Measurements from ENCODE around the gene GCK.

The GCK gene

DNA sequence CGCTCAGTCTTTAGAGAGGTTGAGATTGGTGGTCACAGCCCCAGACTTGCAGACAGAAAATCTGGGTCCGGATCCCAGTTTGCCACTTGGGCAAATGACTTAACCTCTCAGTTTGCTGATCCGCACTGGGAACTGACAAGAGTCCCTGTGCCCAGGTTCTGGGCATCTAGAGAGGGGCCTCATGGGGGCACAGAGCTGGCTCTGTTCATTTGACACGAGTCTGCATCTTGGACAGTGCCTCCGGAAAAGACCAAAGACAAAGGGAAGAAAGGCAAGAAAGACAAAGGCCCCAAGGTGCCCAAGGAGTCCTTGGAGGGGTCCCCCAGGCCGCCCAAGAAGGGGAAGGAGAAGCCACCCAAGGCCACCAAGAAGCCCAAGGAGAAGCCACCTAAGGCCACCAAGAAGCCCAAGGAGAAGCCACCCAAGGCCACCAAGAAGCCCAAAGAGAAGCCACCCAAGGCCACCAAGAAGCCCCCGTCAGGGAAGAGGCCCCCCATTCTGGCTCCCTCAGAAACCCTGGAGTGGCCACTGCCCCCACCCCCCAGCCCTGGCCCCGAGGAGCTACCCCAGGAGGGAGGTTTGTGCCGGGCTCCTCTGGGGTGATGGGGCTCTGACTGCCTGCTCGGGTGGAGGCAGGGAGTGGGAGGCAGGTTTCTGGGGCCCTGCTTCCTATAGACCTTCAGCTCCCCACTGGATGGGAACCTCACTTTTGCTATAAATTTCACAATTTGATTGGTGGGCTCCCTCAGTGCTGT lies 82.8 kb downstream of the GCK start:
- no peak for DNase-seq (ENCODE audit: low read depth in 2 of 3, low spot score in 1 of 3)

DNA sequence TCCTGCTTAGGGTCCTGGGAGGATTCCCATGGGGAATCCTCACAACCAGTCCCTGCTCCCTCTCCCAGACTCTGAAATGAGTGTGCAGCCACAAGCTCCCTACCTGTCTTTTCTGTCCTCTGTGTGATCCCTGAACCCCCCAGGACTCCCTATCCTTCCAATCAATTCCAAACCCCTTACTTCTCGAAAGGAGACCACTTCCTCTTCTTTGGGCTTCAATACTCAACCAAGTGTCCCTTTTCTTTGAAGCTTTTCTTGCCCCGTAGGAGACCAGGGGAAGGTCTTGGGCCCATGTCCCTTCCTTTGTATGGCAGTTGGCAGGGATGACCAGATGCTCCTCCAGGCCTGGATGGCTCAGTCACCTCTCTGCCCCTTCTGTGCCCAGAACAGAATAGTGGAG lies 83.4 kb downstream of the GCK start:
- DNase-seq (ENCODE audit: low read depth in 2 of 3, low spot score in 1 of 3) = no peak

DNA sequence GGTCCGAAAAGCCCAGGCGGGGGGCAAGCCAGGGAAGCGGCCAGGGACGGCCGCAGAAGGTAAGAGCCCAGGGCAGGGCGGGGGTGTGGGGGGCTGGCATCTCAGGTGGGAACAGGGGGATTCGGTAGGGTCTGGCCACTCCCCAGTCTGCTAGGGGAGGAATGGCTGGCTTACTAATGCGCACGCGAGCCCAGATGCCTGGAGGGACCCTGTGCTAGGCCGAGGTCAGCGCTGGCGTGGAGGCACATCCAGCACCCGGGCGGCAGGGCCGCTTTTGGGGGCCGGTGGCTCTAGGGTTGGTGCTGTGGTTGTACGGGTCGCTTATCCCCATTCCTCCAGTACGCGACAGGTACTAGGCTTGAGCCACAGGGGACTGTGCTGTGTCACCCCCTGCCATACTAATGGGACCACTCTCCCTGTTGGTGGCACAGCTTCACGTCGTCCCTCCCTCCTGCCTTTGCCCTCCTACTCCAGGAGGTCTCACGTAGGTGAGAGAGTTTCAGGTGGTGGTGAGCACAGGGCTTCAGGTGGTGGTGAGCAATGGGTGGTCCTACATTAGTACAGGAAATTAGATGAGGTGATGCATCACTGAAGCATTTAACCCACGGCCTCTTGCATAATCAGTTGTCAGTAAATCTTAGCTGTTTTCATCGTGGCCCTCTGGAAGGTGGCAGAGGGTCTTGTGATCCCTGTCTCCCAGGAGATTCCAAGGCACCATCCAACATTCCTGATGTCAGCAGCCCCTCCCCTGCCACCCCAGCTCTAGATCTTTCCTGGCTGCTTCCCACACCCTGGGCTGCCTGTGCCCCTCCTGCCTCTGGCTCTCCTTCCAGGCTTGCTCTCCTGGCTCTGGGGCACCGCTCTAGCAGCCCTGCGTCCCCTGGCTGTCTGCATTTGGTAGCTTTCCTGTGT lies 84.1 kb downstream of the GCK start:
- no peak for DNase-seq (ENCODE audit: low read depth in 2 of 3, low spot score in 1 of 3)

DNA sequence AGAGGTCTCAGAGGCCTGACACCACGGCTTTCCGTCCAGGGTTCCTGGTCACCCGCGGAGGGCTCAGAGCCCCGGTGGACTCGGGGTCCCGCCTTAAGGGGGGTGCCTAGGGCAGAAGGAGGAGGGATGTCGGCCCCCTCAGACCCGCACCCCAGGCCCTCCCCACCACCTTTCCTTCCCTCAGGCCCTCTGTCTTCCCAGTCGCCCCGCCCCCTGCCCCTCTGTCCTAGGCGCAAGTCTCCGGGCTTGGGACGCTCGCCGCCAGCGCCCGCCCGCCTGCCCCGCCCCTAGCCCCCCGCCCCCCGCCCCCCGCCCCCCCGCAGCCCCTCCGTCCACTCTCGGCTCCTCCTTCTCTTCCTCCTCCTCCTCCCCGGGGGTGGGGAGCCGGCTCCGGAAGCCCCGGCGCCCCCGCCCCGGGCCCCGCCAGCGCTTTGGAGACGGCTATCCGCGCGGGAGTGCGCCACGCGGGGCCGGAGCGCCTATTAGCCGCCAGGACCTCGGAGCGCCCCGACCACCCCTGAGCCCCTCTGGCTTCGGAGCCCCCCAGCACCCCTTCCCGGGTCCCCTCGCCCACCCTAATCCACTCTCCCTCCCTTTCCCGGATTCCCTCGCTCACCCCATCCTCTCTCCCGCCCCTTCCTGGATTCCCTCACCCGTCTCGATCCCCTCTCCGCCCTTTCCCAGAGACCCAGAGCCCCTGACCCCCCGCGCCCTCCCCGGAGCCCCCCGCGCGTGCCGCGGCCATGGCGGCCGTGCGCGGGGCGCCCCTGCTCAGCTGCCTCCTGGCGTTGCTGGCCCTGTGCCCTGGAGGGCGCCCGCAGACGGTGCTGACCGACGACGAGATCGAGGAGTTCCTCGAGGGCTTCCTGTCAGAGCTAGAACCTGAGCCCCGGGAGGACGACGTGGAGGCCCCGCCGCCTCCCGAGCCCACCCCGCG lies 85.0 kb downstream of the GCK start, which contains the start of gene AEBP1:
Gene AEBP1, plus strand, starts transcription at position 423 of the 937 bp plus-strand sequence. Its CDS starts 321 bp downstream, at position 744.
- no peak for DNase-seq (ENCODE audit: low read depth in 2 of 3, low spot score in 1 of 3)

DNA sequence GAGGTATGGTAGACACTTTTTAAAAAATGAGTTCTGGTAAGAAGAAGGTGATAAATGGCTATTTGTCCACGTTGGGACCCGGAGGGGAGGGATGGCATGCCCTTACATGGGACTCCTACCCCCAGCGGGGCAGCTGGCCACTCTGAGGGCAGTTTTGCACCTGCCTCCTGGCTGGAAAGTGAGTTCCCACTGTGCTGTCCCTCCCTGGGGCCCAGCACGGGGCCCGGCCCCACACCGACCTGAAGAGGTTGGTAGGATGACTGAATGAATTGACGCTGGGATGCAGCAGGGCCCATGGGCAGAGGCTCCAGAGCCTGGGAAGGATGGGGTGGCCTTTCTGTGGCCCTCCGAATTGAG lies 85.7 kb downstream of the GCK start:
- DNase-seq (ENCODE audit: low read depth in 2 of 3, low spot score in 1 of 3) = no peak

DNA sequence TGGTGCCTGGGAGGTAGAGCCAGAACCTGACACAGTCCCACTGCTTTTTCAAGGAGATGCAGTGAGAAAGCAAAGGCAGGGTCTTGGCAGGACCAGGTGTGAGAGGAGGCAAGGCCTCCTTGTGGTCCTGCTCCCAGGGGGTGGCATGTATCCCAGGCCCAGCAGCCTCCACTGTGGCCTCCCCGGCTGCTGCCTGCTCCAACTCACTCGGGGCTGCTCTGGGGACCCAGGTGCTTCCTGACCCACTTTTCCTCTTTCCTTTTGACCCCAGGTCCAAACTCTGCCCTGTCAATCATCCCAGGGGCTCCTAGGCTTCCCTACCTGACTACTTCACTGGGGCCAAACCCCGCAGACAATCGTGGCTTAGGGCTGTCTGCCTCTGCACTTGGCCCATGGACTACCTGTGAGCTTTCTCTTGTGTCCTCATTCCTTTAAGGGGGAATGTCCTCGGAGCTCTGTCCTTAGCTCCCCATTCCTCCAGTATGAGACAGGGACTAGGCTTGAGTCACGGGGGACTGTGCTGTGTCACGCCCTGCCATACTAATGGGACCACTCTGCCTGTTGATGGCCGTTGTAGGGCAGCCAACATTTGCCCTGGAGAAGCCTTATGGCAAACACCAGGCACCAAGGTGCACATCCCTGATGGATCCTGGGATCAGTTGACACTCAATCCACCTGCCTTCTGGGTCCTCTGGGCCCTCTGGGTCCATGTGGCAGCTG lies 86.2 kb downstream of the GCK start:
- DNase-seq (ENCODE audit: low read depth in 2 of 3, low spot score in 1 of 3) = no peak

DNA sequence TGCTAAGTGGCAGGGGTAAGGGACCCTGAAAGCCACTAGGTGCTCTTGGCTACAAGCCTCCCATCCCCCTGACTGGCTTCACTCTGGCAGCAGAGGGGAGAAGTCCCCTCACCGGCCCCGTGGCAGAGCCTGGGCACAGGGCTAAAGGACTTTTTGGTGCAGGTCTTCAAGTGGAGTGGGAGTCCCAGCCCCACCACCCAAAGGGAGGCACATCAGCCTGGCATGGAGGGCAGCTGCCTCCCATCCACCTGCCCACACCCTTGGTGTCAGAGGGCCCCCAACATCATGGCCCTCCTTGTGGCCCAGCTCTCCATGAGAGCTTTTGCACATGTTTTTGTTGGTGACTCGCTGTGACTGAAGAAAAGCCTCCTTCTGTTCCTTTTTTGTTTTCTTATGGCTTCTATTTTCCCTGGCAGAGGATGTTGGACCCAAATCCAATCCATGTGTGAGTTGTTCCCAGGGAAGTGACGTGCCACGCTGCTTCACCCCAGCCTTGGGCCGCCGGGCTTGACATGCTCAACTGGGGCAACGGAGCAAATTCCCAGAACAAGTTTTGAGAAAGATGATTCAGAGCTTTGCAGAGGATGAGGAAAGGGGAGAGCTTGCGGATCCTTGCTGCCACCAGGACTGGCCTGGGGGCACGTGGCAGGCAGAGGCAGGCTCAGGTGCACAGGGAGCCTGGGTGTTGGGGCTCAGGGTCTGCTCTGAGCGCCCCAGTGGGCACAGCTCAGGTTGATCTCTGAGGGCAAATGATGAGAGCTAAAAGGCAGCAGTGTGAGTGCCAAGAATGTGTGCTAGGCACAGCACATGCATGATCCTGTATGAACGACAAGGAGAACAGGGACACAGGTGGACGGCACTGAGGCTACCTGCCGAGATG lies 87.0 kb downstream of the GCK start:
- no peak for DNase-seq (ENCODE audit: low read depth in 2 of 3, low spot score in 1 of 3)

DNA sequence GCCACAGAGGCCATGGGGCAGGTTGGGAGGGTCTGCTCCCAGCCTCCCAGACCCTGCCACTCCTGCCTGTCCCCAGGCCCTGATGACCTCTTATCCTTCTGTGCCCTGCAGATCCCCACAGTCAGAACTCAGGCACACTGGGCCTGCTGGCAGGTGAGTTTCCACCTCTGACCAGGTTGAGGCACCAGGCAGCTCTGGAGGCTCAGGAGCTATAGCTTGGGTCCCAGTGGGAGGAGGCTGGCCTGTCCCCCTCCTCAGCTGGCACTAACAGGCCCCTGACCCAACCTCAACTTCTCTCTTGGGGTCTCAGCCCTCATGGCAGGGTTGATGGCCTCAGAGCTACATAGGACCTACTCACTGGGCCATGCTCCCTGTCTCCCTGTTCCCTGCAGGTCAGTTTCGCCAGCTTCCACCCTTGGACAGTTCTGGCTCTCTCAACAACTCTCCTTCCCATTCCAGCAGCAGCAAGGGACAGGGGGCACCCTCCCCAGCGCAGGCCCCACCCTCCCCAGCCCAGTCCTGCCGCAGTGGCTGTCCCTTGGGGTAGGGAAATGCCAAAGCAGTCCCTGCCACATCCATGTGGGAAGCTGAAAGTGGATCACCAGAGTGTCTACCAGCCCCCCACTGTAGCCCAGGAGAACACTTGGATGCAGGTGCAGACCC lies 87.8 kb downstream of the GCK start:
- no peak for DNase-seq (ENCODE audit: low read depth in 2 of 3, low spot score in 1 of 3)

DNA sequence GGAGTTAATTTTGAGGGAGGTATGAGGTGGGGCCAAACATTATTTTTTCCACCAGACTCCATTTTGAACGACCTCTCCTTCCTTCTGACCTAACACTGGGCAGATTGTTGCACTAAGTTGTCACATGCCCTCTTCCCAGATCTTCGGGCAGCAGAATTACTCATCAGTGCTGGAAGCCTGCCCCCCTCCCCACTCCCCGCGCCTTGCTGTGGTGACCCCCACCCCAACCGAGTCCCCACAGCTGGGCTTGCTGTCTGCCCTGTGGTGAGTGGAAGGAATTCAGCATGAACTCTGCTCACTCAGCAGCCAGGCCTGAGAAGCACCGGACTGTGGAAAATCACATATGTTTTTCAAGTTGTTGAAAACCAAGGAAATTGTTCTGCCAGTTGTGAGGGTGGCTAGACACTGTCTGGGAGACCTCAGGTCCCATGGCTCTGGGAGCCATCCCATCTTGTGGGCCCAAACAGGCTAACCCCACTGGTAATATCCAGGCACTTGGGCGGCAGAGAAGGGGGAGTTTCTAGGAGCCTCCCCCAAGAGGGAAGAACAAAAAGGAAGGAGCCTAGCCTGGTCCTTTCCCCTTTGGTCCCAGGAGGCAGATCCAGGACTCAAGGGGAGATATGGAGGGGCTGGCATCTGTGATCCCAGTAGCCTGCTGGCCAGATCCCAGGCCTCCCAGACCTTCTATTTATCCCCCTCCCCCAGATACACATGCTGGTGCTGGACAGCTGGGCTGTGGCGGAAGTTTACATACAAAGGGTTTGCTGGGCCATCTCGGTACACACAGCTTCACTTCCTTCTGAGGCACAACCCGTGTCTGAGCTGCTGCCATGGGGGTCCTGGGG lies 88.6 kb downstream of the GCK start:
- no peak for DNase-seq (ENCODE audit: low read depth in 2 of 3, low spot score in 1 of 3)

DNA sequence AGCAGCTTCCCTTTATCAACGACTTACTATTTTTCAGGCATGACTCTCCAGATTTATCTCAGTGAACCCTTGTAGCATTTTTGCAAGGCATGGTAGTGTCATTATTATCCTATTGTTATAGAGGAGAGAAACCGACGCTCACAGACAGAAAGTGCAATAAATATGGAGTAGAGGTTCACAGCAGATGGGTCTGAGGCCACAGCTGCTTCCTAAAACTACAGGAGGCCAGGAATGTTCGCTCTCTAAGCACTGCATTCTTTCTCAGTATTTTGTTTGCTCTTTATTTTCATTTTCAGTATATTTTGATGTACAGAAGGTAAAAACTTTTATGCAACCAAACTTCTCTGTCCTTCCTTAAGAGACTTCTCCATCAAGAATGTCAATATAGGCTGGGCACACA lies 89.6 kb downstream of the GCK start:
- DNase-seq (ENCODE audit: low read depth in 2 of 3, low spot score in 1 of 3) = no peak

DNA sequence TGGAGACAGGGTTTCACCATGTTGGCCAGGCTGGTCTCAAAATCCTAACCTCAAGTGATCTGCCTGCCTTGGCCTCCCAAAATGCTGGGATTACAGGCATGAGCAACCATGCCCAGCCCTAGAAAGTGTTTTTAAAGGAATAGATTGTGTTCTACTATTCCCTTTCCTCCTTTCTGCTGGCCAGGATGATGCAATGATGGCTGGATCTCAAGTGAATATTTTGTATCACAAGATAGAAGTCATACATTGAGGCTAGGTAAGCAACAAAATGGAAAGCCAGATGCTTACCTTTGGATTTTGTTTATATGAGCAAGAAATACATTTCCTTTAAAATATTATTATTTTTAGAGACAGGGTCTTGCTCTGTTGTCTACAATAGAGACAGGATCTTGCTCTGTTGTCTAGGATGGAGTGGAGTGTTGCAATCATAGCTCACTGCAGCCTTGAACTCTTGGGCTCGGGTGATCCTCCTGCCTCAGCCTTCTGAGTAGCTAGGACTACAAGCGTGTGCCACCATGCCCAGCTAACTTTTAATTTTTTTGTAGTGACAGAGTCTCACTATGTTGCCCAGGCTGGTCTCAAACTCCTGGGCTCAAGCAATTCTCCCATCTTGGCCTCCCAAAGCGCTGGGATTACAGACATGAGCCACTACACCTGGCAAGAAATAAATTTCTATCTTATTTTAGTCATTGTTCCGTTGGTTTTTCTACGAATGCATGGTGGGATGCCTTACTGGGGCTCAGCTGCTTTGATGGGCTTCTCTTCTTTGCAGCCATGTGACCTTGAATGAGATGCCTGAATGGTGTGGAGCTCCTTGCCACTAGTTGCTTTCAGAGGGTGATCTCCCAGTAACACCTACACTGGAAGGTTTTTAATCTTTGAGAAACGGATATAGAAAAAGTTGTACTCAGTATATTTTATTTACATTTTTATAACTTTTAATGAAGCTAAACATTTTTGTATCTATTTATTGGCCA lies 90.9 kb downstream of the GCK start:
- no peak for DNase-seq (ENCODE audit: low read depth in 2 of 3, low spot score in 1 of 3)

DNA sequence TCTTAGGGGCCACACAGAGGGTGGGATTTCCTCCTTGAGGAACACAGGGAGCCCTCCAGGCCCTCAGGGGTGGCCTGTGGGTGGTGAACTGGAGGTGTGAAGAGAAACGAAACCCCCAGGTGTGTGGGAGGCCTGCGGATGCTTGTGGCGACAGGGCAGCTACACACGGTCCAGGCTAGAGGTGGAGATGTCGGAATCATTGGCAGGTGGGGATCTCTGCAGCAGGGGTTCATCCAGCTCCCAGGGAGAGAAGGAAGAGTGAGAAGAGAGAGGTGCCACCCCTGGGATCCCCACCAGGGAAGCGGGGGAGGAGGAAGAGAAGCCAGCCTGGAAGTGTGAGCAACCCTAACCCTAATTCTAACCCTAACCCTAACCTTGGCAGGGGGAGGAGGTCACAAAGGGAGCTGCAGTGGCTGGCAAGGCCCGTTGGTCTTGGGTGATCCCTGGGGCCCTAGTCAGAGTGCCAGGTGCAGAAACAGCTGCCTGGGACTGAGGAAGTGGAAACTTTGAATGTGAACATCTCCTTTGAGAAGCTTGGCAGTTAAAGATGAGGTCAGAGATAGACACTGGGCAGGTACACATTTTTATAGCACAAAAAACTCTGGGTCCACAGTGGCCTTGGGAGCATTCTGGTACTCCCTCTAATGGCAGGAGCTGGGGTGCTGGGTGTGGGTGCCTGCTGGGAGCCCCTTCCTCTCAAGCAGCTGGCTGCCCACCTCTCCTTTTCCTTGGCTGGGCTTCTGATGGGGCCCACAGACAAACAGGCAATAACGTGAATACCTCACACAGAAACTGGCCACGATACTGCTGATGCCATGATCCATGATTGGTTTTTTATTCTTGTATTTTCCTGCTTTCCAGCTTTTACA lies 91.9 kb downstream of the GCK start:
- DNase-seq (ENCODE audit: low read depth in 2 of 3, low spot score in 1 of 3) = peak in 1 of 3 donors; percentile 22

DNA sequence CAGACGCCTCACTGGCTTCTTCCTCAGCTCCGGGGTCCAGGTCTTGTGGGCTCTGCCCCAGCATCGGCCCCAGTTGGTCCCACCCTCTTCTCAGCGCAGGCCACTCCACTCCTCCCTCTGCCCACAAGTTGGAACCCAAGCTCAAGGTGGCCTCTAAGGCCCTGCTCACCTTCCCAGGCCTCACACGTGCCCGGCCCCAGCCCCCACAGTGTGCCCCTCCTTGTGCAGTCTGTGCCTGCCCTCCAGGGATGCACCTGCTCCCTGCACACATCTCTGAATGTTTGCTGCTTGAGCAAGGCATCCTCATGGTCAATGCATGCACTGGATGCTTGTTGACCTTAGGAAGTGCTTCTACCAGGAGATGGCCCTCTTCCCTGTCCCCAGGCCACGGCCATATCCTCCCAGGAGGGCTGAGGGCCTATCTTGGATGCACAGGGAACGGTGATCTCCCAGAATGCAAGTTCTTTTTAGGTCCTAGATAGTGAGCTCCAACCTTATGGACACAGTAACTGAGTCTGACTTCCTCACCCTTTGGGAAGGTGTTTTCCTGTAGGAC lies 92.8 kb downstream of the GCK start:
- no peak for DNase-seq (ENCODE audit: low read depth in 2 of 3, low spot score in 1 of 3)

DNA sequence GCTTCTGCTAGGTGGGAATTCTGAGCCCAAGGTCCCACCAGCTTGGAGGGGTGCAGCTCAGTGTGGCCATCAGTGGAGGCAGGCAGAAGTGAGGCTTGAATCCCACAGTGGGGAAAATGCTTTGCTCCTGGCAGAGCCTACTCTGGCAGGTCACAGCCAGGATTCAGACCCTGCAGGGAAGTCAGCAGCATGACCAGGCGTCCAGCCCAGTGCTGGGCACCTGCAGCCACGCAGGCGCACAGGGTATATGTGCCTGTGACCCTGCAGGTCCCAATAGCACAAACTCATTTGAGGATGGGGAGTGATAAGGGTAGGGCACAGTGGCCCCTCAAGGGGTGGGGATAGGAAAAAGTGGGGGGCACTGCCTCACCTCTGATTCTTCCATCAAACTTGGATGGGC lies 93.5 kb downstream of the GCK start:
- DNase-seq (ENCODE audit: low read depth in 2 of 3, low spot score in 1 of 3) = no peak

DNA sequence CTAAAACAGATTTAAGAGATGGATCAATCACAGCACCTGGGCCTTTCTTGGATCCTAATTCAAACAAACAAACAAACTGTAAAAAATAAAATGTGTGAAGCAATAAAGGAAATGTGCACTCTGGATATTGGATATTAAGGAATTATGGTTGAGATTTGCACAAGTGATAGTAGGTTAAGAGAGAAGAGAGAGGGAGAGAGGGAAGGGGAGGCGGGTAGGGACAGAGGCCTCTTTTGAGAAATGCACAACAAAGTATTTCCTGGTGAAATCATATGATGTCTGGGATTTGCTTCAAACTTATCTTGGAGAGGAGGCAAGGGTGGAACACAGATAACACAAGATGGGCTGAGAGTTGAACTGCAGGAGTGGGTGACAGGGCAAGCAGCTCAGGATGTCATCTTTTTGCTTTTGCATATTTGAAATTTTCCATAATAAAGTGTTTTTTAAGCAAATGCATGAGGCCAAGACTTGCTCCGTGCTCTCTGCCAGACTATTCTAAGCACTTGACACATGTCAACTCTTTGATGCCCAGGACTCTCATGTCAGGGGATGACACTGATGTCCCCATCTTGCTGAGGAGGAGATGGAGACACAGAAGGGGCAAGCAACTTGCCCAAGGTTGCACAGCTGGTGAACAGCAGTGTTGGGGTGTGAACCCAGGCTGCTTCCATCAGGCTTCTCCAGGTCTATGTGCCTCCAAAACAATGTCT lies 94.2 kb downstream of the GCK start:
- no peak for DNase-seq (ENCODE audit: low read depth in 2 of 3, low spot score in 1 of 3)
